ENCODE measurements around the gene TUBB. TPM values are rescaled to one million over a fixed set of nuclear protein-coding genes. Genes with fewer than 3 reads are reported as not detected.

TUBB gene
- total and polyA plus RNA-seq, 9 of the 15 experiments (the other 6 are each of a cell fraction or from before 2014, with no cell fraction given), result 971 to 2,870 (median 1,478) TPM

GRCh38 chr6:30763618-30764489 lies 43.7 kb downstream of the TUBB start (continued):
- TF ChIP-seq NR2F6 (CRISPR knock-in tag; IDR thresholded peaks at IDR 0.05), result no peak
- no peak for TF ChIP-seq THAP12 (CRISPR knock-in tag; IDR thresholded peaks at IDR 0.05)
- TF ChIP-seq ZNF274 (IDR thresholded peaks at IDR 0.05; ENCODE audit: borderline replicate concordance, low read depth, low read length), result no peak
- peak; percentile 31 for TF ChIP-seq MEIS2 (IDR thresholded peaks at IDR 0.05; ENCODE audit: partially characterized antibody)
- peak; percentile 43; the same call in 1 of the 2 replicates for TF ChIP-seq PTTG1 (tag; IDR thresholded peaks at IDR 0.05; ENCODE audit: low read depth)
- TF ChIP-seq MYC (IDR thresholded peaks at IDR 0.05; ENCODE audit: low read depth, low read length), result no peak
- TF ChIP-seq MYC (CRISPR knock-in tag; IDR thresholded peaks at IDR 0.05; ENCODE audit: borderline replicate concordance, low read depth), result no peak
- no peak for TF ChIP-seq CHD4 (IDR thresholded peaks at IDR 0.05; ENCODE audit: insufficient read depth, insufficient replicate concordance, low read depth, low read length, poor library complexity, severe bottlenecking)
- TF ChIP-seq PREB (CRISPR knock-in tag; IDR thresholded peaks at IDR 0.05), result no peak
- TF ChIP-seq NONO (IDR thresholded peaks at IDR 0.05; ENCODE audit: low read depth in 2 of 2, low read length in 1 of 2), result no peak
- TF ChIP-seq FOXK1 (CRISPR knock-in tag; IDR thresholded peaks at IDR 0.05; ENCODE audit: borderline replicate concordance), result no peak
- TF ChIP-seq ZBTB12 (CRISPR knock-in tag; IDR thresholded peaks at IDR 0.05), result no peak
- TF ChIP-seq GATAD2B (IDR thresholded peaks at IDR 0.05; ENCODE audit: borderline replicate concordance), result no peak
- TF ChIP-seq BRF2 (IDR thresholded peaks at IDR 0.05; ENCODE audit: borderline replicate concordance, insufficient read depth, insufficient read length), result no peak
- no peak for TF ChIP-seq PTBP1 (IDR thresholded peaks at IDR 0.05; ENCODE audit: low read depth, low read length)
- no peak for TF ChIP-seq CHD1 (IDR thresholded peaks at IDR 0.05; ENCODE audit: low read length)
- no peak for TF ChIP-seq HLTF (IDR thresholded peaks at IDR 0.05)
- no peak for TF ChIP-seq HNRNPK (IDR thresholded peaks at IDR 0.05; ENCODE audit: low read depth, low read length, poor library complexity, severe bottlenecking)
- no peak for TF ChIP-seq ELF4 (CRISPR knock-in tag; IDR thresholded peaks at IDR 0.05)
- TF ChIP-seq IRF9 (tag; IDR thresholded peaks at IDR 0.05), result no peak
- TF ChIP-seq KDM1A (IDR thresholded peaks at IDR 0.05), result peak; percentile 70 to 82

Measured in K562 (cell line).